Activated B cell treated with CpG ODN at 0.5 μM for 24 hours (primary cell): ENCODE measurements around the gene C19orf44. TPM values are rescaled to one million over a fixed set of nuclear protein-coding genes. Genes with fewer than 3 reads are reported as not detected.
"Not testable (repeated sequence)": the region's sequence is repeated elsewhere in the genome, so short reads cannot be mapped to it uniquely, and the experiment has no call there.

ENCODE experiments used
- ATAC-seq: fragments of 200-7000 bp; cut with Tn5 transposase; one replicate; pipeline ENCODE4 v1.10.0; 2021; ENCODE audit warnings: low read depth, mild to moderate bottlenecking, moderate library complexity
- CTCF ChIA-PET: fragments of 350-600 bp; sonication (Branson Sonifier 250); formaldehyde crosslinking; loops from one replicate; lab custom pipeline; 2021; ENCODE audit warnings: antibody characterized with exemption; lab: Charles Lee
- POLR2A ChIA-PET: fragments of 350-600 bp; sonication (Branson Sonifier 250); formaldehyde crosslinking; loops from one replicate; lab custom pipeline; 2021; ENCODE audit warnings: antibody characterized with exemption; lab: Charles Lee
- DNase-seq: peaks from one replicate; pipeline ENCODE4 v3.0.0; 2022
- H3K27ac Mint-ChIP-seq: one replicate; pipeline ENCODE4 v1.8.0; 2020; ENCODE audit warnings: mixed read lengths
- H3K27me3 Mint-ChIP-seq: one replicate; pipeline ENCODE4 v1.8.0; 2021; ENCODE audit warnings: mixed read lengths
- H3K36me3 Mint-ChIP-seq: one replicate; pipeline ENCODE4 v1.8.0; 2021; ENCODE audit warnings: low read depth, mixed read lengths
- H3K4me1 Mint-ChIP-seq: one replicate; pipeline ENCODE4 v1.8.0; 2021; ENCODE audit warnings: mixed read lengths
- H3K4me3 Mint-ChIP-seq: one replicate; pipeline ENCODE4 v1.8.0; 2020; ENCODE audit warnings: mild to moderate bottlenecking, mixed read lengths
- H3K9me3 Mint-ChIP-seq: one replicate; pipeline ENCODE4 v1.8.0; 2020; ENCODE audit warnings: mixed read lengths
- CTCF ChIP-seq: fragments of 200-600 bp; IDR thresholded peaks from one replicate; pipeline ENCODE4 v1.8.0; 2022; ENCODE audit warnings: antibody characterized with exemption, mild to moderate bottlenecking
- intact Hi-C: fragments of 100-400 bp; cut with micrococcal nuclease; formaldehyde crosslinking; loops from one replicate; pipeline ENCODE4 v1.15.1; 2024
- total RNA-seq: library from RNA; stranded (reverse); gene quantifications from 2 replicates; pipeline ENCODE4 v1.2.3, GENCODE V29; 2022

The C19orf44 gene
- total RNA-seq, 1 donor from 2014 or later = 7.1 TPM

GRCh38 chr19:16465239-16465638, 31.0 kb upstream of the C19orf44 start:
- Mint-ChIP-seq H3K27me3 (no peaks in the 10 kb centered on the region), H3K36me3 (peaks cover 34% of the 10 kb centered on the region), H3K9me3 (no peaks in the 10 kb centered on the region), H3K27ac (no peak overlapping the region), H3K4me3 (no peak overlapping the region), H3K4me1 (peaks cover 72% of the 10 kb centered on the region)
- no peak for DNase-seq
- POLR2A ChIA-PET = interaction anchor here (0.7 to 1.2 kb wide), 3 partner anchors 13 to 114 kb away, joined by 4 to 9 read pairs (median 5); partner anchors contain the start of genes C19orf44 and CALR3
- TF ChIP-seq CTCF = no peak
- intact Hi-C loops = no loop called here
- CTCF ChIA-PET = no interaction called here
- no peak for ATAC-seq

DNA sequence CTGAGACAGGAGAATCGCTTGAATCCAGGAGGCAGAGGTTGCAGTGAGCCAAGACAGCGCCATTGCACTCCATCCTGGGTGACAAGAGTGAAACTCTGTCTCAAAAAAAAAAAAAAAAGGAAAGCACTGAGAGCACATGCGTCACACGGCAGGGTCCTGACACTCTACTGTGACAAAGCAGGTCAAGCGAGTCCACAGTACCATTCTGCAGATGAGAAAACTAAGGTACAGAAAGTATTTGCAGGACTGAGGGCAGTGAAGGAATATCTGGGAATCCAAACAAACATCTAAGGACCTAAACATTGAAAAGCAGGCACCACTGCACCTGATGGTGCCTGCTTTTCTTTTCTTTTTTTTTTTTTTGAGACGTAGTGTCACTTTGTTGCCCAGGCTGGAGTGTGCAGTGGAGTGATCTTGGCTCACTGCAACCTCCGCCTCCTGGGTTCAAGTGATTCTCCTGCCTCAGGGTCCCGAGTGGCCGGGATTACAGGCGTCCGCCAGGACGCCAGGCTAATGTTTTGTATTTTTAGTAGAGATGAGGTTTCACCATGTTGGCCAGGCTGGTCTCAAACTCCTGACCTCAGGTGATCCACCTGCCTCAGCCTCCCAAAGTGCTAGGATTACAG, 29.3 kb upstream of the C19orf44 start:
- intact Hi-C loops, H3K9me3 Mint-ChIP-seq, POLR2A ChIA-PET, H3K27me3 Mint-ChIP-seq, CTCF ChIA-PET, H3K4me3 Mint-ChIP-seq, DNase-seq, ATAC-seq: not testable (repeated sequence)
- peaks cover 75% of the 10 kb centered on the region for H3K4me1 Mint-ChIP-seq
- peak overlapping the region; percentile 1 for H3K27ac Mint-ChIP-seq
- H3K36me3 Mint-ChIP-seq = peaks cover 31% of the 10 kb centered on the region

- peaks cover 29% of the 10 kb centered on the region for H3K36me3 Mint-ChIP-seq
- TF ChIP-seq CTCF = no peak
- H3K4me1 Mint-ChIP-seq = peaks cover 72% of the 10 kb centered on the region
- ChIA-PET CTCF (no interaction called here), POLR2A (interaction anchor here (2.0 kb wide), 1 partner anchor 18 kb away, joined by 8 read pairs; no protein-coding TSS in a partner anchor)
- H3K27me3 Mint-ChIP-seq = no peaks in the 10 kb centered on the region
- H3K4me3 Mint-ChIP-seq = no peak overlapping the region
- intact Hi-C loops = no loop called here
- DNase-seq (no peak), ATAC-seq (no peak)
- peak overlapping the region; percentile 1 for H3K27ac Mint-ChIP-seq
- no peaks in the 10 kb centered on the region for H3K9me3 Mint-ChIP-seq
These were observed 28.6 kb upstream of the C19orf44 start for GRCh38 chr19:16467581-16467980.

GRCh38 chr19:16470541-16470910, 25.7 kb upstream of the C19orf44 start:
- CTCF ChIA-PET = interaction anchor here (0.6 kb wide), 1 partner anchor 21 kb away, joined by 3 read pairs; no protein-coding TSS in a partner anchor
- no peak for TF ChIP-seq CTCF
- no peaks in the 10 kb centered on the region for H3K9me3 Mint-ChIP-seq
- peaks cover 47% of the 10 kb centered on the region for H3K4me1 Mint-ChIP-seq
- H3K27me3 Mint-ChIP-seq = no peaks in the 10 kb centered on the region
- intact Hi-C loops = loop anchor here (5.0 kb wide), 1 partner anchor 33 kb away; no protein-coding TSS in a partner anchor
- ATAC-seq (no peak), DNase-seq (no peak)
- H3K4me3 Mint-ChIP-seq = peak overlapping the region; percentile 86
- no peak overlapping the region for H3K27ac Mint-ChIP-seq
- POLR2A ChIA-PET = interaction anchor here (1.1 to 2.0 kb wide), 2 partner anchors 23 to 189 kb away, joined by 3 to 11 read pairs; partner anchors contain the start of gene SMIM7
- H3K36me3 Mint-ChIP-seq = peaks cover 14% of the 10 kb centered on the region

GRCh38 chr19:16470911-16471811, 25.0 kb upstream of the C19orf44 start:
- peaks cover 43% of the 10 kb centered on the region for H3K4me1 Mint-ChIP-seq
- H3K4me3 Mint-ChIP-seq = peak overlapping the region; percentile 86
- ChIA-PET CTCF (interaction anchor here (0.6 kb wide), 1 partner anchor 22 kb away, joined by 3 read pairs; no protein-coding TSS in a partner anchor), POLR2A (interaction anchor here (0.6 to 2.0 kb wide), 5 partner anchors 21 to 189 kb away, joined by 3 to 11 read pairs (median 4); partner anchors contain the start of genes C19orf44, CALR3 and SMIM7)
- H3K9me3 Mint-ChIP-seq = no peaks in the 10 kb centered on the region
- peak; percentile 2 for ATAC-seq
- H3K27ac Mint-ChIP-seq = peak overlapping the region; percentile 7
- no peaks in the 10 kb centered on the region for H3K27me3 Mint-ChIP-seq
- intact Hi-C loops = loop anchor here (1.0 to 5.0 kb wide), 2 partner anchors 21 to 34 kb away; no protein-coding TSS in a partner anchor
- DNase-seq = peak; percentile 37
- TF ChIP-seq CTCF = no peak
- peaks cover 13% of the 10 kb centered on the region for H3K36me3 Mint-ChIP-seq

- H3K36me3 Mint-ChIP-seq, H3K27ac Mint-ChIP-seq, CTCF ChIA-PET, DNase-seq, ATAC-seq, H3K9me3 Mint-ChIP-seq, H3K27me3 Mint-ChIP-seq: not testable (repeated sequence)
- Mint-ChIP-seq H3K4me1 (peaks cover 34% of the 10 kb centered on the region), H3K4me3 (peak overlapping the region; percentile 85)
- POLR2A ChIA-PET = interaction anchor here (0.6 to 1.9 kb wide), 3 partner anchors 23 to 29 kb away, joined by 3 to 5 read pairs (median 4); partner anchors contain the start of genes C19orf44 and CALR3
- intact Hi-C loops = loop anchor here (1.0 to 5.0 kb wide), 3 partner anchors 24 to 35 kb away; partner anchors contain the start of genes C19orf44 and CALR3
These were observed 23.7 kb upstream of the C19orf44 start for GRCh38 chr19:16472559-16472899.
